ENCODE data around the gene UBXN2A.
A peak's percentile ranks its signal among the peaks of the same experiment; 100 is the strongest.
"Not testable (repeated sequence)": the region's sequence is repeated elsewhere in the genome, so short reads cannot be mapped to it uniquely, and the experiment has no call there.

UBXN2A gene

DNA sequence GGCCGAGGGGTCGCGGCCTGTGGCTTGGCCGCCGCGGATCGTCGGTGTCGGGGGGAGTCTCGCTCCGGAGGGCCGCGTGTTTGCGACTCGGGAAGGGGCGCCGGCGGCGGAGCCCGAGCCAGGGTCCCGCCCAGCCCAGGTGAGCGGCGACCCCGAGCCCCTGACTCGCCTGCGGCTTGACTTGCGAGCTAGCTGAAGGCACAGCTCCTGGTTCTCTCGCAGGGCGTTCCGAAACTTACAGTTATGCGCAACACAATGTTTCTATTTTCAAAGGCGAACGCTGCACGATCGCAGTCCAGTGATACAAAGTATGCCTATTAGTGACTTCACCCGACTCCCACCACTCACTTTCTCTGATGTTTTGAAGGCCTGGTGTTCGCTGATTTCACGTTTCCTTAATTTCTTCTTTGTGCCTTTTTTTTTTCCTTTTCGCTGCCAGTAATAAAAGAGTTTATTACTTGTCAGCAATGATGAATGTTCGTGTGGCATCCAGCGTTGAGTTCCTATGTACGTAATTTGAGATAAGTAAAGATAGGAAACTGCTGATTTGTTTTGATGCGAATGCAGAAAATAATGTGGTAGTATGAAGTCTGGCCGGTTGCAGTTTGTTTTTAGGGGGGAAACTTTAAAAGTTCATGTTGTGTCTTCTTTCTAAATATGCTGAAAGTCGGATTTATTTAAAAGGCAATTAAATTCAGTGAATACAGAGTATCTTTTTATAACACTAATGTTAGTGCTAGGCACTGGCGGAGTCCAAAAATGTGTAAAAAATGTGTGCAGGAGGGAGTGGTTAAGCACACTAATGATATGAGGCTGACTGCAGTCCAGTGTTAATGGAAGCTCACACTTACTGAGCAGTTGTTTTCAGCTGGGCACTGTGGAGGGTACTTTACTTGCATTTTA lies 706 bp downstream of the UBXN2A start:
- DNase-seq (ENCODE audit: low read depth in 2 of 2, low spot score in 1 of 2), result peak in 1 of 2 donors; percentile 4

DNA sequence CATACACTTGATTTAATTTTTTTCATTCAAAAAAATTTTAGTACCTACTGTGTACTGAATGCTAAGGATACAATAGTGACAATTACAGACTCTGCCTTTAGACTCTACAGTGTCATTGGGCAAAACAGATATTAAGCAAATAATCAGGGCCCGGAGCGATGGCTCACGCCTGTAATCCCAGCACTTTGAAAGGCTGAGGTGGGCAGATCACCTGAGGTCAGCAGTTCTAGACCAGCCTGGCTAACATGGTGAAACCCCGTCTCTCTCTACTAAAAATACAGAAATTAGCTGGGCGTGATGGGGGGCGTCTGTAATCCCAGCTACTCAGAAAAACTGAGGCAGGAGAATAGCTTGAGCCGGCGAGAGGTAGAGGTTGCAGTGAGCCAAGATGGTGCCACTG lies 1.4 kb downstream of the UBXN2A start:
- no peak for DNase-seq (ENCODE audit: low read depth in 2 of 2, low spot score in 1 of 2)

DNA sequence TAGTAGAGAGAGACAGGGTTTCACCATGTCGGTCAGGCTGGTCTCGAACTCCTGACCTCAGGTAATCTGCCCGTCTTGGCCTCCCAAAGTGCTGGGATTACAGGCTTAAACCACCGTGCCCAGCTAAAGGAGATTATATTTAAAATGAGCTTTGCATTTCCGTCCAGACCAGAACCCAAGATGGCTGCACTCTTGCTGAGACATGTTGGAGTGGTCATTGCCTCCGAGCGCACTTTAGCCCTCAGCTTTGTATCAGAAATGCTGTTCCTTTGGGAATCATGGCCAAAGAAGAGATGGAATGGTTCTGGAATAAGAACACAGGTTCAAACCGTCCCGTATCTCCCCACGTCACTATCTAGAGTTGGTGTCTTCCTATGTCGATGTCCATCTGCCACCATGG lies 3.4 kb downstream of the UBXN2A start:
- no peak for DNase-seq (ENCODE audit: low read depth in 2 of 2, low spot score in 1 of 2)

DNA sequence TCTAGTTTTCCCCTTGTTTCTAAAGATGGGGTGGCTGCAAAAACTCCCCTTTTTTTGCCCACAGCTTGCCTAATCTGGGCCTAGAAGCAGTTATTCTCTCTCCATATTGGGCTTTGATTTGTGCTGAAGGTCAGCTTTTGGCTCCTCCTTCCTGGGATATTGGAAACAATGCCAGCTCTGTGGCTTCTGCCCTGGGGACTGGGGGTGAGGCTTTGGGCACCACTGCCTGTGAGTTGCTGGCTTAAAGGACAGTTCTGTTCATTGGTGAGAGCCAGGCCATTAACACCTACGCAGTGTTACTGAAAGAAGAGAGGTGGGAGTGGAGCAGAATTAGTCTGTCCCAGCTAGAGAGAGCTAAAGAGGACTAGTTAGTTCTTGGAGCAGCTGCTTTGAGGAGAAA lies 4.3 kb downstream of the UBXN2A start:
- no peak for DNase-seq (ENCODE audit: low read depth in 2 of 2, low spot score in 1 of 2)

DNA sequence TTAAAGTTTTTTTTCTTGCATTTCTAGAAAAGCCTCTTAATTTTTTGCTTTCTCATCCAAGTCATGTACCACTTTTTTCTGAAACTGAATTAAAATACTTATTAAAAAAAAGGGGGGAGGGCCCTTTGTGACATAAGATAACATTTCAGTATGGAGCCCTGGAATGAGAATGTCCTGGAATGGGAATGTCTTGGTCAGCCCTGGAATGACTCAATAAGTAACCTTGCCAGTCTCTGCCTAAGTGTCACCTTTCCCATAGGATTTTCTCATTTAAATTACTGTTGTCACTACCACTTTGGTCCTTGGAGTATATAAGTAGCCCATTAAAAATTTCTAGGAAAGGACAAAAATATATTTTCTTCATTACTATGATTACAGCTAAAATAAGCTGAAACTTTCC lies 4.7 kb downstream of the UBXN2A start:
- no peak for DNase-seq (ENCODE audit: low read depth in 2 of 2, low spot score in 1 of 2)

DNA sequence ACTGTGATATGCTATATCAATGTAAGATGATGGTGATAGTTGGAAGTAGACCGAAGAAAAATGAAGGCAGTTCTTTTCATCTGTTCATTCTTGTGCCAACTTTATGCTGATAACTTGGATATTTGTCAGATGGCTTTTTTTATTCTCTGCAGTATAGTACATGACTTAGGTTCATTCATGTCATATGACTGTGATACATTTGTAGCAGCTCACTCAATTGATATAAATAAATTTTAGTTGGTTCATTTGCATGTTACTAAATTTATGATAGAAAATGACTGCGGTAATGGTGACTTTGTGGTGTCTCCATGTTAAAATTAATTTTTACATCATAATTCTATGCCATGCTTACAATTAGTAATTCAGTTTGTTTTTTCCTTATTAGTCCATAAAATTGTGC lies 7.1 kb downstream of the UBXN2A start:
- no peak for DNase-seq (ENCODE audit: low read depth in 2 of 2, low spot score in 1 of 2)

DNA sequence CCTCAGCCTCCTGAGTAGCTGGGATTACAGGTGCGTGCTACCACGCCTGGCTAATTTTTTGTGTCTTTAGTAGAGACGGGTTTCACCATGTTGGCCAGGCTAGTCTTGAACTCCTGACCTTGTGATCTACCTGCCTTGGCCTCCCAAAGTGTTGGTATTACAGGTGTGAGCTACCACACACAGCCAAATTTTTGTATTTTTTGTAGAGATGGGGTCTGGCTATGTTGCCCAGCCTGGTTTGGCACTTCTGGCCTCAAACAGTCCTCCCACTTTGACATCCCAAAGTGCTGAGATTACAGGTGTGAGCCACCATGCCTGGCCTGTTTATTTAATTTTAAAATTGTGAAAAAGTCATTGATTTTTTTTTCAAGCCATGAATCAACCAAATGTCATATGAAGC lies 12.3 kb downstream of the UBXN2A start:
- not testable (repeated sequence) for DNase-seq (ENCODE audit: low read depth in 2 of 2, low spot score in 1 of 2)

DNA sequence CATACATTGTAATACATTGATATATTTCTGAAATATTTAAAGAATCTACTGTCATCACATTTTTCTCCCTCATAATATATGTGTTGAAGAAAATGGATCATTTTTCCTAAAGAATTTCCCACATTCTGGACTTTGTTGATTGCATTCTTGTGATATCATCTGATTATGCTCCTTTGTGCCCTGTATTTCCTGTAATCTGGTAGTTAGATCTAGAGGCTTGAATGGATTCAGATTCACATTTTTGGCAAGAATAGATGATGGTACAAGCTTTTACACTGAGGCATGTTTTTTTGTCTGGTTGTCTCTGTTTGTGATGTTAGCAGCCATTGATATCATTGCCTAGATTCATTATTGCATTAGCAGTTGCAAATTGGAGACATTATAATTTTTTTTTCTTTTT lies 13.4 kb downstream of the UBXN2A start:
- DNase-seq (ENCODE audit: low read depth in 2 of 2, low spot score in 1 of 2), result no peak

DNA sequence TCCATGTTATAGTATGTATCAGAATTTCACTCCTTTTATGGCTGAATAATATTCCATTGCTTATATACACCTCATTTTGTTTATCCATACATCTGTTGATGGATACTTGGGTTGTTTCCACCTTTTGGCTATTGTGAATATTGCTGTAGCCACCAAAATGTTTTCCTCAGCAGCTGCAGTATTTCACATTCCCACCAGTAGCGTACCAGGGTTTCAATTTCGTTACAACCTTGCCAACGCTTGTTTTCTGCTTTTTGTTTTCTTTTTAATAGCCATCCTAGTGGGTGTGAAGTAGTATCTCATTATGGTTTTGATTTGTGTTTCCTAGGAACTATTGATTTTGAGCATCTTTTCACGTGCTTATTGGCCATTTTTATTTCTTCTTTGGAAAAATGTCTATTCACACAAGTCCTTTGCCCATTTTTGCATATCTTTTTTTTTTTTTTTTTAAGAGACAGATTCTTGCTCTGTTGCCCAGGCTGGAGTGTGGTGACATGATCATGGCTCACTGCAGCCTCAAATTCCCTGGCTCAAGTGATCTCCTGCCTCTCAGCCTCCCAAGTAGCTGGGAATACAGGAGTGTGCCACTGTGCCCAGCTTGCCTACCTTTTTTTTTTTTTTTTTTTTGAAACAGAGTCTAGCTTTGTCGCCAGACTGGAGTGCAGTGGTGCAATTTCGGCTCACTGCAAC lies 14.2 kb downstream of the UBXN2A start:
- no peak for DNase-seq (ENCODE audit: low read depth in 2 of 2, low spot score in 1 of 2)

DNA sequence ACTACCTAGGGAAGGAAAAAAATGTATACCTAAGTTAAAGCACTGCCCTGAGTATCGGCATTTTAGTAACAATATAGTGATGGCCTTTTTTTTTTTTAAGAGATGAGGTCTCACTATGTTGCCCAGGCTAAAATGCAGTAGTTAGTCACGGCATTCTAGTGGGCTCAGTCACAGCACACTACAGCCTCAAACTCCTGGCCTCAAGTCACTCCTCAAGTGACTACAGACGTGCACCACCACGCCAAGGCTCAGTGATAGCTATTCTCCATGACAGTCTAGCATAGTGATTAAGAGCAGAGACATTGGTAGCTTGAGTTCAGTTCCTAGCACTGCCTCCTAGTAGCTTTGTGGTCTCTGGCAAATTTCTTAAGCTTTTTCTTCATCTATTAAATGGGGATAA lies 27.6 kb downstream of the UBXN2A start:
- no peak for DNase-seq (ENCODE audit: low read depth in 2 of 2, low spot score in 1 of 2)

DNA sequence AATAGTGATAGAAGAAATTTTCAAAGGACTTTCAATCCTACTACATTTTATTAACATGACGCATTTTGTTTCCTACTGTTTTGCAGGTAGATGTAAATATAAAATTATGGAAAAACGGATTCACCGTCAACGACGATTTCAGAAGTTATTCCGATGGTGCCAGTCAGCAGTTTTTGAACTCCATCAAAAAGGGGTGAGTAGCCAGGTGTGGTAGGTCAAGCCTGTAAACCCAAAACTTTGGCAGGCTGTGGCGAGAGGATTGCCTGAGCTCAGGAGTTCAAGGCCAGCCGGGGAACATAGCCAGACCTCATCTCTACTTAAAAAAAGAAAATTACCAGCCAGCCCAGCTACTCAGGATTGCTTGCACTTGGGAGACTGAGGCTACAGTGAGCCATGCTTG lies 36.6 kb downstream of the UBXN2A start:
- no peak for DNase-seq (ENCODE audit: low read depth in 2 of 2, low spot score in 1 of 2)

DNA sequence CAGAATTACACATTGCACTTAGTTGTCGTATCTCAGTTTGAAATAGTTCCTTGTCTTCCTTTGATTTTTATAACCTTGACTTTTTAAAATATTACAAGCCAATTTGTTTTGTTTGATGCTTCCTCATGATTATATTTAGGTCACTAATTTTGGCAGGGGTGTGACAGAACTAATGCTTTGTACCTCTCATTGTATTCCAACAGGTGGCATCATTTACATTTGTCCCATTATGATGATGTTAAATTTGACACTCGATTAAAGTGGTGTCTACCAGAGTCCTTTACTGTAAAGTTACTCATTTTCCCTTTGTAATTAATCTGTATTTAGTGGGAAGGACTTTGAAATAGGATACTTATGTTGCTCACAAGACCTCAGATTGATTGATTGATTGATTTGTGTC lies 48.1 kb downstream of the UBXN2A start:
- DNase-seq (ENCODE audit: low read depth in 2 of 2, low spot score in 1 of 2), result no peak

DNA sequence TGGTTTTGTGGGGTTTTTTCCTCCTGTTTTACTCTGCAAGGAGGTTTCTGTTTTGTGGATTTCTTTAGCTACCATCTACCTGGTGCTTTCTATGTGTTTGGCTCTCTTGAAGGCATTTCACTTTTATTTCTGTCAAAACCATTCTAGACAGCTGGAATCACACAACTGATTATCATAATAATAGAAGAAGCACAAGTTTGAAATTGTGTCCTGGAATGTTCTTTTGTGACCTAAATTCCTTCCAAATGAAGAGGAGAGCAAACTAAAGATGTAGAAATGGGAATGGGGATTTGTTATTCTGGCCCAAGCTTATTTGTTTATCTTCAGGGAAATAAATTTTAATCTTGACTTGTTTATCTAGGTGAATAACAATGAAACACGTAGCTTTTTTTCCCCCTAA lies 52.7 kb downstream of the UBXN2A start:
- DNase-seq (ENCODE audit: low read depth in 2 of 2, low spot score in 1 of 2), result no peak

DNA sequence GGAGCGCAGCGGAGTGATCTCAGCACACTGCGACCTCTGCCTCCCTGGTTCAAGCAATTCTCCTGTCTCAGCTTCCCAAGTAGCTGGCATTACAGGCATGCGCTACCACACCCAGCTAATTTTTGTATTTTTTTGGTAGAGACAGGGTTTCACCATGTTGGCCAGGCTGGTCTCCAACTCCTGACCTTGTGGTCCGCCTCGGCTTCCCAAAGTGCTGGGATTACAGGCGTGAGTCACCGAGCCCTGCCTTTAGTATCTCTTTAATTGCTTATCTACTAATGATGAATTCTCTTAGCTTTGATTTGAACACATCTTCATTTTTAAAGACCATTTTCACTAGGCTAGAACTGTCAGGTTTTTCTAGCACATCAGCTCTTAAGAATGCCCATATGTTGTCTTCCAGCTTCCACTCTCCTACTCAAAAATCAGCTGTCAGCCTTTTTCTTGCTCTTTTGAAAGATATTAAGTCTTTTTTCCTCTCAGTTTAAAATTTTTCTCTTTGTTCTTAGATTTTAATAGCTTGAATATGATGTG lies 53.5 kb downstream of the UBXN2A start:
- DNase-seq (ENCODE audit: low read depth in 2 of 2, low spot score in 1 of 2), result no peak

DNA sequence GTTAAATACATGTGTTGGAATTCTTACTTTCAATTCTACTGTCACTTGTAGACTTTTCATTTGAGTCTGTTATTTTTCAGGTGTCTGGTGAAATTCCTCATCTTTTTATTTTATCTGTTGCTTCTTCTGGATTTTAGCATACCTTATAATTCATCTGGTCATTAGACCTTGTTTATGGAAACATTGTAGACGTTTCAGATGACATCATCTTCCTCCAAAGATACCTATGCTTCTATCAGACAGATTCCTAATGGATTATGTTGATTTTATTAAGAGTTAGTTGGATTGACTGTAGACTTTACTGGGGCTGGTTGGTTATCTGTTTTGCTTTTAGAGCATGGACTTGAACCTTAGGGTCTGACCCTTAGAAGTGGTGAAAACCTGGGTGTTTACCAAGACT lies 54.3 kb downstream of the UBXN2A start:
- no peak for DNase-seq (ENCODE audit: low read depth in 2 of 2, low spot score in 1 of 2)

DNA sequence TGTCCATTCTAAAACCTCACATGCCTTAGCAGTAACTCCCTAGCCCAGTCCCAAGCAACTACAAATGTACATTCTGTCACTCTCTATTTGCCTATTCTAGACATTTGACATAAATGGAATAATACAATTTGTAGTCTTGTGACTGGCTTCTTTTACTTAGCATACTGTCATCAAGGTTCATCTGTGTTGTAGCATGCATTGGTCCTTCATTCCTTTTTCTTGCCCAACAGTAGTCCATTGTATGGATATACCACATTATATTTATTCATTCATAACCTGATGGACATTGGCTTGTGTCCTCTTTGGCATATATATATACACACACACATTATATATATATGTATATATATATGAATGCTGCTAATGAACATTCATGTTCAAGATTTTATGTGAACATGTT lies 67.4 kb downstream of the UBXN2A start:
- DNase-seq (ENCODE audit: low read depth in 2 of 2, low spot score in 1 of 2), result no peak

DNA sequence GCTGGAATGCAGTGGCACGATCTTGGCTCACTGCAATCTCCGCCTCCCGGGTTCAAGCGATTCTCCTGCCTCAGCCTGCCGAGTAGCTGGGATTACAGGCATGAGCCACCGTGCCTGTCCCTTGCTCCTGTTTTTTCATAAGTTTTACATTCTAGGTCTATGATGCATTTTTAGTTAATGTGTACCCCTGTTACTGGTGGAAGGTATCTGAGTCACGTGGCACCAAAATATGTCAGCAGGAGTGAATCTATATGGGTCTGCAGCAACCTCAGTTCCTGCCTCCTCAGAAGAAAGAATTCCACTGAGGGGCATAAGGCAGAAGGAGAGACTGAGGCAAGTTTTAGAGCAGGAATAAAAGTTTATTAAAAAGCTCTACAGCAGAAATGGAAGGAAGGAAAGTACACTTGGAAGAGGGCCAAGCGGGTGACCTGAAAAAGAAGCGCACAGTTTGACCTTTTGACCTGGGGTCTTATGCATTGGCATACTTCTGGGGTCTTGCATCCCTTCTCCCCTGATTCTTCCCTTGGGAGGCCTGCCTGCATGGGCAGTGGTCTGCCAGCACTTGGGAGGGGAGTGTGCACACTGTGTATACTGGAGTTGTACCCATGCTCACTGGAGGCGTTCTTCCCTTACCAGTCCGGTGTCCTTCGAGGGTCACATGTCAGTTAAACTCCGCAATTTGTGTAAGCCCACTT lies 68.6 kb downstream of the UBXN2A start:
- DNase-seq (ENCODE audit: low read depth in 2 of 2, low spot score in 1 of 2), result no peak

DNA sequence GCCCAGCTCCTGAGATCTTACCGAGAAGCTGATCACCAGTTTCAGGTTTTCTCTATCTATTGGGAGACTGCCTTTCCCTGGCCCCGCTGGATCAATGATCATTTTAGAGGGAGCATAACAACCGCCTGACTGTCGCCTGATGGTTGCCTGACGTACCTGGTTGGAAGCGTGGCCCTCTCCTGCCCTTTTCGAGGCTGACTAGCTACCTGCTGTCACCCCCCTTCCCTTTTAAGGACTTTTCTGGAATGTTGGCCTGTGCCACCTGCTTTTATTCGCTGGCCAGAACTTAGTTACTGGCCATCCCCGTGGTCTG lies 69.1 kb downstream of the UBXN2A start:
- no peak for DNase-seq (ENCODE audit: low read depth in 2 of 2, low spot score in 1 of 2)

DNA sequence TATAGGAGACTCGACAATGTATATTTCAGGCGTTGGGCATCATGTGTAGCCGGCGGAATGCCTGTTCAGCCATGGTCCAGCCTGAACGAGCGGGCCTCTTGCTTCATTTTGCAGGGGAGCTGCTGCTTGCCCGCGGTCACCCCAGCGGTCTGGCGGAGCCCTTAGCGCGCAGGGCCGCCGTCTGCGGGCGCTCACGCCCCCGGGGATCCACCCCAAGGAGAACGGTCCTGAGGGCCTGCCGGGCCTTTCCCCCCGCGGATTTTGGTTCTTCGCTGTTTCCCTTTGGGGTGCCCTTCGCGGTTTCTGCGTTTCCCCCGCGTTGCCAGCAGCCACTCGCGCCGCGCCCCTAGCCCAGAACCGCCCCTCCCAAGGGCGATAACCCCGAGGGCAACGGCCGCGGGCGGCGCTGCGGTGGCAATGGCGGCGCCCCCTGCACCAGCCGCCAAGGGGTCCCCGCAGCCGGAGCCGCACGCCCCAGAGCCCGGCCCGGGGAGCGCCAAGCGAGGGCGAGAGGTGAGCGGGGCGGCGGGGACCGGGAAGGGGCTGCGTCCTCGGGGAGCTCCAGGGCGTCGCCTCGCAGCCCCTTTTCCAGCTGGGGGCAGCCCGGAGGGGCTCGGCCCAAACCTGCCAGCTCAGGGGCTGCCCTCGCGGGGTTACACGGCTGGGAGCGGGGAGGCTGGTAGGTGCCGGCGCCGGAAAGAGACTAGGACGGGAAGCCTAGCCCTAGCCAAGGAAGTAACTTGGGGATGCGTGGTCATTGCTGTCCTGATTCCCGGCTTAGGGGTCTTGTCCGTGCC lies 69.6 kb downstream of the UBXN2A start, which contains the start of gene MFSD2B:
Gene MFSD2B, plus strand, starts transcription at position 406 of the 797 bp plus-strand sequence. Its CDS starts 12 bp downstream, at position 418.
- DNase-seq (ENCODE audit: low read depth in 2 of 2, low spot score in 1 of 2), result no peak

DNA sequence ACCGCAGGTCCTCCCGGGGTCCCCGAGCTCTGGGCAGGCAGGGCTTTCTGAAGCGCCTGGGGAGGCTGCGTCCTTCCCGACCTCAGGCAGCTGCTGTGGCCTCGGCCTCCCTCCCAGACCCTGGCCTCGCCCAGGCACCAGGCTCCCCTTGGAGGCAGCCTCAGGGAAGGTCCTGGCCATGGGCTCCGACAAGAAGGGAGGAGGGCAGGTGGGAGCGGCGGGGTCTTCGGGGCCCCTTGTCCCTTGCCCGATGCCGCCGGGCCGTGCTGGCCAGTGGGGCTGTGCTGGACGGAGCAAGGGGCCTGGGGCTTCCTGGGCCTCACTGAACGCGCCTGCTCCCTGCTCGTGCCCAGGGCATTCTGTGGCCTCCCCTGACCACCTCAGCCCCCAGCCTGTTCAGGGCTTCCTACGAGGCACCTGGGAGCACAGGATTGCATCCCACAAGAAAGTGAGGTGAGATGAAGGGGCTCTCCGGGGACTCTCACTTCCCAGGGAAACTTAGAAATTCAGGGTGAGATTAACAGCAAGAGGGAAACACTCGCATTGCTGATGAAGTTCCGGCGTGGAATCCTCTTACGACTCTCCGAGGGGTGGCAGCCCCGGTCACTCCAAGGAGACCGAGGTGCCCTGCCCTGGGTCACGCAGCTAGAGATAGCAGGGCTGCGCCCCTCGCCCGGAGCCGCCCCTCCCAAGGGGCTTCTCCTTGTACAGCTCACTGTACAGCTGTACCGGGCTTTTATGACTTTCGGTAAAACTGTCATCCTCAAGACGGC lies 70.4 kb downstream of the UBXN2A start:
- DNase-seq (ENCODE audit: low read depth in 2 of 2, low spot score in 1 of 2), result no peak

Data from stimulated activated CD8-positive, alpha-beta memory T cell treated with anti-CD3 and anti-CD28 coated beads, Interleukin-4, amount 100 ng/mL, for 1 hour (primary cell).